GM23338 (cell line): Measurements from ENCODE around the gene MRS2. TPM values are rescaled to one million over a fixed set of nuclear protein-coding genes. Genes with fewer than 3 reads are reported as not detected.

Experiments
- ATAC-seq: fragments of 200-7000 bp; cut with Tn5 transposase; 3 replicates; pipeline ENCODE4 v1.9.1; 2020
- DNase-seq: peaks from one replicate; pipeline ENCODE4 v3.0.0-alpha.2; 2015; ENCODE audit warnings: low spot score
- H2AFZ ChIP-seq: fragments of 200-600 bp; sonication (generic); 2 replicates; pipeline ENCODE4 v1.8.0; 2016; ENCODE audit warnings: antibody characterized with exemption, mild to moderate bottlenecking, moderate library complexity
- H3F3A ChIP-seq: fragments of 200-600 bp; sonication (generic); replicated peaks from 2 replicates; pipeline ENCODE4 v1.8.0; 2017; ENCODE audit warnings: antibody characterized with exemption, mixed run types, low read depth
- H3K27ac ChIP-seq: fragments of 200-600 bp; sonication (generic); 2 replicates; pipeline ENCODE4 v1.6.1; 2016; ENCODE audit warnings: low read depth
- H3K27me3 ChIP-seq: fragments of 200-600 bp; sonication (generic); 2 replicates; pipeline ENCODE4 v1.8.0; 2016; ENCODE audit warnings: mild to moderate bottlenecking, mixed run types, moderate library complexity; ENCODE audit not compliant: insufficient read depth
- H3K36me3 ChIP-seq: fragments of 200-600 bp; sonication (generic); 2 replicates; pipeline ENCODE4 v1.8.0; 2016; ENCODE audit warnings: mild to moderate bottlenecking; ENCODE audit not compliant: insufficient read depth
- H3K4me1 ChIP-seq: fragments of 200-600 bp; sonication (generic); 2 replicates; pipeline ENCODE4 v1.8.0; 2016; ENCODE audit warnings: mild to moderate bottlenecking, moderate library complexity; ENCODE audit not compliant: insufficient read depth
- H3K4me2 ChIP-seq: fragments of 200-600 bp; sonication (generic); 2 replicates; pipeline ENCODE4 v1.7.1; 2017; ENCODE audit warnings: mixed run types
- H3K4me3 ChIP-seq: fragments of 200-600 bp; sonication (generic); 2 replicates; pipeline ENCODE4 v1.6.1; 2016; ENCODE audit warnings: mixed run types
- H3K79me2 ChIP-seq: fragments of 200-600 bp; sonication (generic); replicated peaks from 2 replicates; pipeline ENCODE4 v1.8.0; 2017; ENCODE audit warnings: mild to moderate bottlenecking; ENCODE audit not compliant: insufficient read depth
- H3K9me2 ChIP-seq: fragments of 200-600 bp; sonication (generic); 2 replicates; pipeline ENCODE4 v1.8.0; 2017; ENCODE audit not compliant: insufficient read depth
- H4K20me1 ChIP-seq: fragments of 200-600 bp; sonication (generic); replicated peaks from 2 replicates; pipeline ENCODE4 v1.8.0; 2017; ENCODE audit warnings: mild to moderate bottlenecking; ENCODE audit not compliant: insufficient read depth
- H3K27ac Mint-ChIP-seq: 2 replicates; pipeline ENCODE4 v1.8.0; 2020; ENCODE audit warnings: inconsistent platforms, mild to moderate bottlenecking, moderate library complexity, mixed read lengths
- H3K27me3 Mint-ChIP-seq: 3 replicates; pipeline ENCODE4 v1.8.0; 2022; ENCODE audit warnings: low read depth, mild to moderate bottlenecking, moderate library complexity, mixed read lengths, inconsistent platforms; ENCODE audit not compliant: insufficient read depth, poor library complexity
- H3K36me3 Mint-ChIP-seq: 3 replicates; pipeline ENCODE4 v1.8.0; 2021; ENCODE audit warnings: low read depth, mild to moderate bottlenecking, inconsistent platforms, moderate library complexity, mixed read lengths
- H3K4me1 Mint-ChIP-seq: 3 replicates; pipeline ENCODE4 v1.8.0; 2020; ENCODE audit warnings: mild to moderate bottlenecking, inconsistent platforms, mixed read lengths
- H3K4me3 Mint-ChIP-seq: 3 replicates; pipeline ENCODE4 v1.8.0; 2021; ENCODE audit warnings: moderate library complexity, mild to moderate bottlenecking, inconsistent platforms, mixed read lengths
- H3K9me3 Mint-ChIP-seq: 3 replicates; pipeline ENCODE4 v1.8.0; 2020; ENCODE audit warnings: moderate library complexity, mild to moderate bottlenecking, inconsistent platforms, mixed read lengths
- CREB1 ChIP-seq: fragments of 250-450 bp; sonication (Bioruptor Pico); IDR thresholded peaks from 2 replicates; pipeline ENCODE4 v1.5.0; 2020; ENCODE audit warnings: low read depth, mild to moderate bottlenecking, moderate library complexity
- CTCF ChIP-seq, 2 experiments: fragments of 200-600 bp in 1 of 2; sonication (generic) in 1 of 2; conservative IDR thresholded peaks; 2 replicates each; pipeline versions ENCODE4 v1.5.1 to v1.6.1; 2016 to 2017; ENCODE audit warnings: antibody characterized with exemption in 2 of 2, low read depth in 2 of 2, mild to moderate bottlenecking in 2 of 2, moderate library complexity in 1 of 2
- ETS1 ChIP-seq: IDR thresholded peaks from 2 replicates; pipeline ENCODE4 v1.6.1; 2016; ENCODE audit warnings: antibody characterized with exemption
- EZH2 ChIP-seq: fragments of 200-600 bp; sonication (generic); IDR thresholded peaks from one replicate; pipeline ENCODE4 v1.8.0; 2017; ENCODE audit warnings: antibody characterized with exemption, mild to moderate bottlenecking, low read depth; ENCODE audit not compliant: unreplicated experiment
- EZH2phosphoT487 ChIP-seq: fragments of 200-600 bp; sonication (generic); IDR thresholded peaks from one replicate; pipeline ENCODE4 v1.8.1; 2018; ENCODE audit warnings: antibody characterized with exemption; ENCODE audit not compliant: unreplicated experiment
- JUNB ChIP-seq: IDR thresholded peaks from one replicate; pipeline ENCODE4 v1.6.1; 2016; ENCODE audit warnings: antibody characterized with exemption; ENCODE audit not compliant: unreplicated experiment
- NANOG ChIP-seq: IDR thresholded peaks from 2 replicates; pipeline ENCODE4 v1.6.1; 2016; ENCODE audit warnings: antibody characterized with exemption, borderline replicate concordance
- POLR2AphosphoS5 ChIP-seq: IDR thresholded peaks from 2 replicates; pipeline ENCODE4 v1.6.1; 2016; ENCODE audit warnings: antibody characterized with exemption, low read depth
- REST ChIP-seq: IDR thresholded peaks from one replicate; pipeline ENCODE4 v1.6.1; 2018; ENCODE audit warnings: antibody characterized with exemption; ENCODE audit not compliant: unreplicated experiment
- STAT1 ChIP-seq: IDR thresholded peaks from one replicate; pipeline ENCODE4 v1.6.1; 2016; ENCODE audit warnings: antibody characterized with exemption; ENCODE audit not compliant: unreplicated experiment
- ZNF114 ChIP-seq: fragments of 250-450 bp; sonication (Bioruptor Pico); IDR thresholded peaks from 2 replicates; pipeline ENCODE4 v1.5.0; 2020; ENCODE audit warnings: mild to moderate bottlenecking, moderate library complexity
- ZNF331 ChIP-seq: fragments of 250-450 bp; sonication (Bioruptor Pico); IDR thresholded peaks from 2 replicates; pipeline ENCODE4 v1.5.0; 2020; ENCODE audit warnings: low read depth, mild to moderate bottlenecking, moderate library complexity
- ZNF462 ChIP-seq: fragments of 250-450 bp; sonication (Bioruptor Pico); IDR thresholded peaks from 2 replicates; pipeline ENCODE4 v1.5.0; 2020; ENCODE audit warnings: mild to moderate bottlenecking, moderate library complexity
- polyA plus RNA-seq: library from polyadenylated mRNA; unstranded; fragments of >200 nt; fragmentation: Nextera tagmentation; extraction: Ambion mirVana; gene quantifications from 2 replicates; pipeline ENCODE4 v1.2.1, GENCODE V29; 2016
- total RNA-seq: library from RNA; depleted of rRNA; stranded (reverse); fragments of >200 nt; shearing (Covaris generic); gene quantifications from 2 replicates; pipeline ENCODE4 v1.2.3, GENCODE V29; 2014

Gene MRS2
- total and polyA plus RNA-seq, 2 experiments from 2014 or later, result 80.9 to 125 TPM

GRCh38 chr6:24428615-24429014, 25.9 kb downstream of the MRS2 start:
- Histone ChIP-seq H3K27ac (peak overlapping the region; percentile 58), H3K4me1 (no peaks in the 10 kb centered on the region), H3K4me2 (no peak overlapping the region), H3K9me2 (no peaks in the 10 kb centered on the region), H3F3A (peaks cover 5% of the 10 kb centered on the region; the same call in 1 of the 2 replicates), H3K27me3 (no peaks in the 10 kb centered on the region), H3K79me2 (no peaks in the 10 kb centered on the region), H3K4me3 (no peak overlapping the region), H3K36me3 (peaks cover 15% of the 10 kb centered on the region), H4K20me1 (peaks cover 2% of the 10 kb centered on the region; the same call in 1 of the 2 replicates), H2AFZ (no peak overlapping the region)
- TF ChIP-seq ZNF331 (CRISPR knock-in tag) (no peak), ETS1 (no peak), EZH2 (no peak), JUNB (no peak), REST (no peak), NANOG (no peak), CREB1 (no peak), CTCF (conservative IDR thresholded peaks at IDR 0.05; ENCODE audit: low read depth in 2 of 2) (no peak), ZNF462 (CRISPR knock-in tag) (no peak), POLR2AphosphoS5 (no peak), STAT1 (no peak), ZNF114 (no peak), EZH2phosphoT487 (no peak)
- peaks cover 5% of the 10 kb centered on the region for H3K27me3 Mint-ChIP-seq
- ATAC-seq (no peak), DNase-seq (no peak)
- H3K4me1 Mint-ChIP-seq, result no peaks in the 10 kb centered on the region
- H3K36me3 Mint-ChIP-seq, result peaks cover 32% of the 10 kb centered on the region; the same call in 2 of the 3 replicates
- H3K27ac Mint-ChIP-seq, result no peak overlapping the region
- no peaks in the 10 kb centered on the region for H3K9me3 Mint-ChIP-seq
- no peak overlapping the region for H3K4me3 Mint-ChIP-seq
